ENCODE results near the gene TUBA4B.

Gene TUBA4B

GRCh38 chr2:219230059-219230540, 22.9 kb upstream of the TUBA4B start (continued):
- no peak for TF ChIP-seq PRDM2 (tag by site-specific recombination; IDR thresholded peaks at IDR 0.05; ENCODE audit: borderline replicate concordance)
- 0 out of 2 replicates have a peak, but pooled peaks have one; percentile 5 for TF ChIP-seq GLIS1 (tag by site-specific recombination; IDR thresholded peaks at IDR 0.05)
- TF ChIP-seq ZEB2 (tag by site-specific recombination; IDR thresholded peaks at IDR 0.05): 0 out of 2 replicates have a peak, but pooled peaks have one; percentile 11
- TF ChIP-seq ZNF692 (tag by site-specific recombination; IDR thresholded peaks at IDR 0.05): 0 out of 2 replicates have a peak, but pooled peaks have one; percentile 18
- 0 out of 2 replicates have a peak, but pooled peaks have one; percentile 11 for TF ChIP-seq ZNF600 (tag by site-specific recombination; IDR thresholded peaks at IDR 0.05)
- TF ChIP-seq ZNF19 (tag by site-specific recombination; IDR thresholded peaks at IDR 0.05; ENCODE audit: low read depth): no peak
- TF ChIP-seq EGR2 (tag by site-specific recombination; IDR thresholded peaks at IDR 0.05; ENCODE audit: low read depth): 0 out of 2 replicates have a peak, but pooled peaks have one; percentile 0
- no peak for TF ChIP-seq ZBTB1 (tag by site-specific recombination; IDR thresholded peaks at IDR 0.05)
- TF ChIP-seq ZBTB21 (tag by site-specific recombination; IDR thresholded peaks at IDR 0.05): no peak
- TF ChIP-seq HIC1 (tag by site-specific recombination; IDR thresholded peaks at IDR 0.05): no peak
- no peak for TF ChIP-seq ZNF366 (tag by site-specific recombination; conservative IDR thresholded peaks at IDR 0.05)
- TF ChIP-seq PATZ1 (tag by site-specific recombination; IDR thresholded peaks at IDR 0.05): 0 out of 2 replicates have a peak, but pooled peaks have one; percentile 13
- TF ChIP-seq REPIN1 (tag by site-specific recombination; IDR thresholded peaks at IDR 0.05; ENCODE audit: low read depth): no peak
- no peak for TF ChIP-seq ZNF132 (tag by site-specific recombination; IDR thresholded peaks at IDR 0.05; ENCODE audit: borderline replicate concordance)
- TF ChIP-seq ZNF2 (tag by site-specific recombination; IDR thresholded peaks at IDR 0.05): no peak
- no peak for TF ChIP-seq WT1 (tag by site-specific recombination; IDR thresholded peaks at IDR 0.05)
- peak; percentile 90 for TF ChIP-seq ZBTB20 (tag by site-specific recombination; IDR thresholded peaks at IDR 0.05)
- no peak for TF ChIP-seq HOXD13 (CRISPR knock-in tag; IDR thresholded peaks at IDR 0.05; ENCODE audit: borderline replicate concordance)
- 0 out of 2 replicates have a peak, but pooled peaks have one; percentile 35 for TF ChIP-seq ZBTB6 (tag by site-specific recombination; IDR thresholded peaks at IDR 0.05)
- peak; percentile 83 for TF ChIP-seq ZNF335 (tag by site-specific recombination; conservative IDR thresholded peaks at IDR 0.05)

Data from HEK293 (cell line).